Panc1 (cell line): ENCODE data around the gene C12orf57. TPM values are rescaled to one million over a fixed set of nuclear protein-coding genes. Genes with fewer than 3 reads are reported as not detected.

Experiments used
- ATAC-seq: fragments of 200-7000 bp; cut with Tn5 transposase; 2 replicates; pipeline ENCODE4 v1.9.1; 2020; ENCODE audit warnings: mild to moderate bottlenecking, moderate library complexity
- BruUV-seq: library from RNA; stranded (reverse); fragments of 400-500 nt; replicated peaks from 2 replicates; lab custom pipeline; 2021; lab: Mats Ljungman, UMichigan
- CTCF ChIA-PET: fragments of 300-600 bp; sonication (Branson Sonifier 250); formaldehyde crosslinking; loops from one replicate; lab custom pipeline; 2022; ENCODE audit warnings: antibody characterized with exemption; lab: Charles Lee
- POLR2A ChIA-PET: fragments of 300-600 bp; sonication (Branson Sonifier 250); formaldehyde crosslinking; loops from one replicate; lab custom pipeline; 2022; ENCODE audit warnings: antibody characterized with exemption; lab: Charles Lee
- DNase-seq: peaks from one replicate; pipeline ENCODE4 v3.0.0-alpha.2; 2010; ENCODE audit warnings: low read depth, low spot score
- H3K27ac ChIP-seq: 2 replicates; pipeline ENCODE4 v1.5.1; 2011; ENCODE audit warnings: mild to moderate bottlenecking, low read length, inconsistent platforms
- H3K27me3 ChIP-seq: fragments of 200-500 bp; sonication (Bioruptor generic); 2 replicates; pipeline ENCODE4 v1.6.0; 2014; ENCODE audit warnings: low read length, inconsistent platforms; ENCODE audit not compliant: control insufficient read depth, insufficient read depth
- H3K36me3 ChIP-seq: fragments of 200-500 bp; sonication (Bioruptor generic); 2 replicates; pipeline ENCODE4 v1.5.1; 2014; ENCODE audit warnings: inconsistent platforms, mild to moderate bottlenecking, low read length, moderate library complexity; ENCODE audit not compliant: control insufficient read depth, insufficient read depth
- H3K4me1 ChIP-seq: 2 replicates; pipeline ENCODE4 v1.5.1; 2011; ENCODE audit warnings: inconsistent platforms, mild to moderate bottlenecking, low read length, moderate library complexity; ENCODE audit not compliant: control insufficient read depth, insufficient read depth
- H3K4me3 ChIP-seq, 2 experiments: 2 replicates each; pipeline ENCODE4 v1.5.1; 2011 to 2012; ENCODE audit warnings: low read depth in 2 of 2, low read length in 2 of 2, mild to moderate bottlenecking in 2 of 2, inconsistent platforms in 1 of 2, moderate library complexity in 1 of 2
- H3K9me3 ChIP-seq: fragments of 200-500 bp; sonication (Bioruptor generic); 2 replicates; pipeline ENCODE4 v1.5.1; 2014; ENCODE audit warnings: low read depth, mild to moderate bottlenecking, inconsistent platforms, low read length, moderate library complexity; ENCODE audit not compliant: control insufficient read depth, insufficient read depth
- POLR2AphosphoS5 ChIP-seq: IDR thresholded peaks from 2 replicates; pipeline ENCODE4 v1.6.1; 2012; ENCODE audit warnings: mild to moderate bottlenecking, low read depth, low read length, moderate library complexity
- SIN3A ChIP-seq: IDR thresholded peaks from 2 replicates; pipeline ENCODE4 v1.6.1; 2012; ENCODE audit warnings: low read depth, mild to moderate bottlenecking, low read length, moderate library complexity, borderline replicate concordance; ENCODE audit not compliant: insufficient read depth
- TCF7L2 ChIP-seq: IDR thresholded peaks from 2 replicates; pipeline ENCODE4 v1.6.1; 2011; ENCODE audit warnings: mild to moderate bottlenecking, low read depth, low read length, inconsistent platforms
- in situ Hi-C: cut with HindIII; loops from 2 replicates; pipeline ENCODE4 v1.10.0; 2016; ENCODE audit warnings: low sequenced_read_pairs, low pct_unique_long_range_greater_than_20kb
- intact Hi-C: fragments of 100-400 bp; cut with micrococcal nuclease; formaldehyde crosslinking; loops from one replicate; pipeline ENCODE4 v1.10.0; 2022; ENCODE audit not compliant: unreplicated experiment
- total RNA-seq: library from RNA; stranded (reverse); gene quantifications from one replicate; pipeline ENCODE4 v1.2.1, GENCODE V29; 2021; ENCODE audit not compliant: unreplicated experiment
- TF ChIP-seq, protein P1 (sequence below): fragments of 450-650 bp; IDR thresholded peaks from 2 replicates; pipeline ENCODE4 v1.5.1; 2017; ENCODE audit warnings: mild to moderate bottlenecking
- TF ChIP-seq, protein P2 (sequence below), 2 experiments: IDR thresholded peaks; 2 replicates each; pipeline ENCODE4 v1.6.1; 2011 to 2012; ENCODE audit warnings: low read depth in 2 of 2, control low read depth in 1 of 2, low read length in 1 of 2, mild to moderate bottlenecking in 1 of 2, moderate library complexity in 1 of 2; ENCODE audit not compliant: insufficient read depth in 1 of 2

C12orf57 gene
- total RNA-seq, 1 experiment from 2014 or later = 126 TPM

DNA sequence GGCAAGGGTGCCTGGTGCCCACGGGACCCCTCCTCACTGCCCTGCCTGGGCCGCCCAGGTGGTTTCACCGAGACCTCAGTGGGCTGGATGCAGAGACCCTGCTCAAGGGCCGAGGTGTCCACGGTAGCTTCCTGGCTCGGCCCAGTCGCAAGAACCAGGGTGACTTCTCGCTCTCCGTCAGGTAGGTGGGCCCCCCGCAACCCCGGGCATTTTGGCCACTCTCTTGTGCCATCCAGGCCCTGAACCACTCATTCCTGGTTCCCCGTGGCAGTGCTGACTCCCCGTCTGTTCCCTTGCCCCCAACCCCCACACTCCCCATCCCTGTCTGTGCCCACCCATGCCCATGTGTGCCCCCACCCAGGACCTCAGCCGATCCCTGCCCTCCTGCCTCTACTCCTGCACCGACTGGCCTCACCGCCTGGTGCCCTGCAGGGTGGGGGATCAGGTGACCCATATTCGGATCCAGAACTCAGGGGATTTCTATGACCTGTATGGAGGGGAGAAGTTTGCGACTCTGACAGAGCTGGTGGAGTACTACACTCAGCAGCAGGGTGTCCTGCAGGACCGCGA is 7.8 kb downstream of the C12orf57 start:
- DNase-seq (no peak), ATAC-seq (no peak)
- no peaks in the 10 kb centered on the region for H3K4me1 ChIP-seq
- CTCF ChIA-PET = no interaction called here
- intact Hi-C loops = no loop called here
- H3K9me3 ChIP-seq = no peaks in the 10 kb centered on the region
- no peak overlapping the region for H3K4me3 ChIP-seq
- POLR2A ChIA-PET = no interaction called here
- TF ChIP-seq, protein P1, sequence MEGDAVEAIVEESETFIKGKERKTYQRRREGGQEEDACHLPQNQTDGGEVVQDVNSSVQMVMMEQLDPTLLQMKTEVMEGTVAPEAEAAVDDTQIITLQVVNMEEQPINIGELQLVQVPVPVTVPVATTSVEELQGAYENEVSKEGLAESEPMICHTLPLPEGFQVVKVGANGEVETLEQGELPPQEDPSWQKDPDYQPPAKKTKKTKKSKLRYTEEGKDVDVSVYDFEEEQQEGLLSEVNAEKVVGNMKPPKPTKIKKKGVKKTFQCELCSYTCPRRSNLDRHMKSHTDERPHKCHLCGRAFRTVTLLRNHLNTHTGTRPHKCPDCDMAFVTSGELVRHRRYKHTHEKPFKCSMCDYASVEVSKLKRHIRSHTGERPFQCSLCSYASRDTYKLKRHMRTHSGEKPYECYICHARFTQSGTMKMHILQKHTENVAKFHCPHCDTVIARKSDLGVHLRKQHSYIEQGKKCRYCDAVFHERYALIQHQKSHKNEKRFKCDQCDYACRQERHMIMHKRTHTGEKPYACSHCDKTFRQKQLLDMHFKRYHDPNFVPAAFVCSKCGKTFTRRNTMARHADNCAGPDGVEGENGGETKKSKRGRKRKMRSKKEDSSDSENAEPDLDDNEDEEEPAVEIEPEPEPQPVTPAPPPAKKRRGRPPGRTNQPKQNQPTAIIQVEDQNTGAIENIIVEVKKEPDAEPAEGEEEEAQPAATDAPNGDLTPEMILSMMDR = no peak
- TF ChIP-seq, protein P2, sequence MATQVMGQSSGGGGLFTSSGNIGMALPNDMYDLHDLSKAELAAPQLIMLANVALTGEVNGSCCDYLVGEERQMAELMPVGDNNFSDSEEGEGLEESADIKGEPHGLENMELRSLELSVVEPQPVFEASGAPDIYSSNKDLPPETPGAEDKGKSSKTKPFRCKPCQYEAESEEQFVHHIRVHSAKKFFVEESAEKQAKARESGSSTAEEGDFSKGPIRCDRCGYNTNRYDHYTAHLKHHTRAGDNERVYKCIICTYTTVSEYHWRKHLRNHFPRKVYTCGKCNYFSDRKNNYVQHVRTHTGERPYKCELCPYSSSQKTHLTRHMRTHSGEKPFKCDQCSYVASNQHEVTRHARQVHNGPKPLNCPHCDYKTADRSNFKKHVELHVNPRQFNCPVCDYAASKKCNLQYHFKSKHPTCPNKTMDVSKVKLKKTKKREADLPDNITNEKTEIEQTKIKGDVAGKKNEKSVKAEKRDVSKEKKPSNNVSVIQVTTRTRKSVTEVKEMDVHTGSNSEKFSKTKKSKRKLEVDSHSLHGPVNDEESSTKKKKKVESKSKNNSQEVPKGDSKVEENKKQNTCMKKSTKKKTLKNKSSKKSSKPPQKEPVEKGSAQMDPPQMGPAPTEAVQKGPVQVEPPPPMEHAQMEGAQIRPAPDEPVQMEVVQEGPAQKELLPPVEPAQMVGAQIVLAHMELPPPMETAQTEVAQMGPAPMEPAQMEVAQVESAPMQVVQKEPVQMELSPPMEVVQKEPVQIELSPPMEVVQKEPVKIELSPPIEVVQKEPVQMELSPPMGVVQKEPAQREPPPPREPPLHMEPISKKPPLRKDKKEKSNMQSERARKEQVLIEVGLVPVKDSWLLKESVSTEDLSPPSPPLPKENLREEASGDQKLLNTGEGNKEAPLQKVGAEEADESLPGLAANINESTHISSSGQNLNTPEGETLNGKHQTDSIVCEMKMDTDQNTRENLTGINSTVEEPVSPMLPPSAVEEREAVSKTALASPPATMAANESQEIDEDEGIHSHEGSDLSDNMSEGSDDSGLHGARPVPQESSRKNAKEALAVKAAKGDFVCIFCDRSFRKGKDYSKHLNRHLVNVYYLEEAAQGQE (IDR thresholded peaks at IDR 0.05; ENCODE audit: insufficient read depth in 1 of 2, low read depth in 2 of 2, low read length in 1 of 2) = no peak
- H3K36me3 ChIP-seq = no peaks in the 10 kb centered on the region
- H3K27me3 ChIP-seq = no peaks in the 10 kb centered on the region
- no TSS peak for BruUV-seq
- in situ Hi-C loops = no loop called here
- no peak overlapping the region for H3K27ac ChIP-seq

DNA sequence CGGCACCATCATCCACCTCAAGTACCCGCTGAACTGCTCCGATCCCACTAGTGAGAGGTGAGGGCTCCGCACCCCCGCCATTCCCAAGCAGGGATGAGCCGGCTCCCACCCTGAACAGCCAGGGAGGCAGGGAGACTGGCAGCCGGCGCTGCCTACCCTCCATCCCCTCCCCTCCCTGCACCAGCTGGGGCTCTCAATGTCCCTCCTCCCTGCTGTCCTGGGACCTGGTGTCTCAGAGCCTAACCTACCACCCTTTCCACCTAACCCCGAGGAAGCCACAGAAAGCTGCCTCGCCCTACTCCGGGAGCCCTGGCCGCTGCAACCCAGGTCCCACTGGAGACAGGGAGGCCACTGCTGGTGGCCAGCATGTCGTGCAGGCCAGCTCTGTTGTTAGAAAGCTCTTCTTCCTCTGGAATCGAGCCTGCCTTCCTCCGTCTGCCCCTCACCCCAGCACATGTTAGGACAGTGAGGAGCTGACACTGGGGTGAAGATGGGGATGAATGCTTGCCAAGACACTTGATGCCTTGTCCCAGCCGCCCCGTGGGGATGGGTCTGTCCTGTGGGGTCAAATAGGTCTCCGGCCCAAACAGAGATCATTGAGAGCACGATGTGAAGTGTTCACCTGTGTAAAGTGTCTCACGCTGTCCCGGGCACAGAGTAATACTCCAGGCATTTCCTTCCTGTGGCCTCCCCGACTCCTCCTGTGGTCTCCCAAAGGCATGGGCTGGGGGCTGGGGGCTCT is 8.5 kb downstream of the C12orf57 start:
- H3K9me3 ChIP-seq = no peaks in the 10 kb centered on the region
- ChIA-PET POLR2A (interaction anchor here (0.7 kb wide), 1 partner anchor 138 kb away, joined by 3 read pairs; no protein-coding TSS in a partner anchor), CTCF (no interaction called here)
- BruUV-seq = no TSS peak
- H3K4me1 ChIP-seq = no peaks in the 10 kb centered on the region
- ATAC-seq (no peak), DNase-seq (no peak)
- TF ChIP-seq, protein P1 = no peak
- TF ChIP-seq POLR2AphosphoS5 (no peak), SIN3A (no peak), TCF7L2 (no peak)
- TF ChIP-seq, protein P2 (IDR thresholded peaks at IDR 0.05; ENCODE audit: insufficient read depth in 1 of 2, low read depth in 2 of 2, low read length in 1 of 2) = no peak
- H3K36me3 ChIP-seq = no peaks in the 10 kb centered on the region
- intact Hi-C loops = no loop called here
- no peak overlapping the region for H3K4me3 ChIP-seq
- no peak overlapping the region for H3K27ac ChIP-seq
- no peaks in the 10 kb centered on the region for H3K27me3 ChIP-seq
- in situ Hi-C loops = no loop called here
